T-helper 22 cell (primary cell): ENCODE measurements around the gene HMGCS2.

Experiments
- DNase-seq: peaks from one replicate; pipeline ENCODE4 v3.0.0-alpha.2; 2020; ENCODE audit warnings: low read depth

HMGCS2 gene

GRCh38 chr1:119762409-119762808 is 6.3 kb downstream of the HMGCS2 start:
- DNase-seq: no peak

GRCh38 chr1:119758584-119758983 is 10.1 kb downstream of the HMGCS2 start:
- no peak for DNase-seq

GRCh38 chr1:119752592-119752991 is 16.1 kb downstream of the HMGCS2 start:
- no peak for DNase-seq

GRCh38 chr1:119748040-119748439 is 20.7 kb downstream of the HMGCS2 start:
- no peak for DNase-seq

GRCh38 chr1:119747451-119747850 is 21.3 kb downstream of the HMGCS2 start:
- no peak for DNase-seq

GRCh38 chr1:119745034-119745433 is 23.7 kb downstream of the HMGCS2 start:
- DNase-seq: no peak

GRCh38 chr1:119744598-119744942 is 24.1 kb downstream of the HMGCS2 start:
- no peak for DNase-seq

GRCh38 chr1:119743776-119744597 is 24.7 kb downstream of the HMGCS2 start:
- DNase-seq: no peak

- no peak for DNase-seq
These were observed 25.4 kb downstream of the HMGCS2 start for GRCh38 chr1:119743308-119743707.

GRCh38 chr1:119742677-119743076 is 26.0 kb downstream of the HMGCS2 start:
- DNase-seq: no peak

- no peak for DNase-seq
These were observed 26.5 kb downstream of the HMGCS2 start for GRCh38 chr1:119742202-119742601.

GRCh38 chr1:119740896-119741780 is 27.6 kb downstream of the HMGCS2 start:
- DNase-seq: no peak

- DNase-seq: no peak
These were observed 28.4 kb downstream of the HMGCS2 start for GRCh38 chr1:119740261-119740660.

- no peak for DNase-seq
These were observed 29.6 kb downstream of the HMGCS2 start for GRCh38 chr1:119739150-119739549.

- no peak for DNase-seq
These were observed 30.5 kb downstream of the HMGCS2 start for GRCh38 chr1:119738100-119738720.

- no peak for DNase-seq
These were observed 31.5 kb downstream of the HMGCS2 start for GRCh38 chr1:119737040-119737682.

- no peak for DNase-seq
These were observed 32.1 kb downstream of the HMGCS2 start for GRCh38 chr1:119736649-119737039.

- DNase-seq: no peak
These were observed 33.5 kb downstream of the HMGCS2 start for GRCh38 chr1:119735217-119735616.

GRCh38 chr1:119733754-119734153 is 35.0 kb downstream of the HMGCS2 start:
- DNase-seq: no peak

GRCh38 chr1:119732465-119733168 is 36.1 kb downstream of the HMGCS2 start:
- DNase-seq: no peak

GRCh38 chr1:119731741-119732430 is 36.8 kb downstream of the HMGCS2 start:
- no peak for DNase-seq
